SK-N-SH (cell line): ENCODE data around the gene MAP1LC3B. TPM values are rescaled to one million over a fixed set of nuclear protein-coding genes. Genes with fewer than 3 reads are reported as not detected.

Experiments
- CTCF ChIA-PET: fragments of 300-600, 350-600 bp; formaldehyde crosslinking; extraction: SDS; loops from one replicate; lab custom pipeline; 2021; lab: Yijun Ruan, JAX
- POLR2A ChIA-PET: fragments of 350-600 bp; sonication (Branson Sonifier 250); formaldehyde crosslinking; extraction: SDS; loops from one replicate; lab custom pipeline; 2020; ENCODE audit warnings: antibody characterized with exemption, inconsistent platforms; lab: Yijun Ruan, JAX
- DNase-seq: peaks from one replicate; pipeline ENCODE4 v3.0.0; 2012
- H2AFZ ChIP-seq: fragments of 200-600 bp; sonication (generic); 2 replicates; pipeline ENCODE4 v1.8.1; 2016; ENCODE audit warnings: antibody characterized with exemption, mild to moderate bottlenecking, low read depth
- H3F3A ChIP-seq: fragments of 200-600 bp; sonication (generic); replicated peaks from 2 replicates; pipeline ENCODE3; 2016; ENCODE audit warnings: antibody characterized with exemption, mild to moderate bottlenecking; ENCODE audit not compliant: insufficient read depth
- H3K27ac ChIP-seq, 2 experiments: fragments of 200-500 bp in 1 of 2; fragments of 200-600 bp in 1 of 2; sonication (Bioruptor generic) in 1 of 2; sonication (generic), shearing (Covaris generic) in 1 of 2; 2 replicates each; pipeline versions ENCODE4 v1.5.1 to v1.6.1; 2014 to 2016; ENCODE audit warnings: low read depth in 2 of 2, inconsistent platforms in 1 of 2, low read length in 1 of 2, mild to moderate bottlenecking in 1 of 2, mixed read lengths in 1 of 2
- H3K27me3 ChIP-seq: fragments of 200-600 bp; sonication (generic), shearing (Covaris generic); 2 replicates; pipeline ENCODE4 v1.6.1; 2016; ENCODE audit warnings: mixed run types; ENCODE audit not compliant: insufficient read depth
- H3K36me3 ChIP-seq, 2 experiments: fragments of 200-500 bp in 1 of 2; fragments of 200-600 bp in 1 of 2; sonication (Bioruptor generic) in 1 of 2; sonication (generic) in 1 of 2; replicated peaks in 1 of 2; 2 replicates each; pipeline versions ENCODE3 to v1.5.1; 2014 to 2016; ENCODE audit warnings: low read length in 1 of 2, mild to moderate bottlenecking in 1 of 2; ENCODE audit not compliant: insufficient read depth in 2 of 2, control insufficient read depth in 1 of 2
- H3K4me1 ChIP-seq, 2 experiments: fragments of 200-500 bp in 1 of 2; fragments of 200-600 bp in 1 of 2; sonication (Bioruptor generic) in 1 of 2; sonication (generic), shearing (Covaris generic) in 1 of 2; 2 replicates each; pipeline versions ENCODE4 v1.5.1 to v1.6.1; 2014 to 2016; ENCODE audit warnings: low read depth in 1 of 2, low read length in 1 of 2, mixed run types in 1 of 2; ENCODE audit not compliant: insufficient read depth in 2 of 2, control insufficient read depth in 1 of 2
- H3K4me2 ChIP-seq: fragments of 200-600 bp; sonication (generic), shearing (Covaris generic); 2 replicates; pipeline ENCODE4 v1.6.1; 2017; ENCODE audit warnings: mixed run types
- H3K4me3 ChIP-seq, 2 experiments: fragments of 200-500 bp in 1 of 2; fragments of 200-600 bp in 1 of 2; sonication (Bioruptor generic) in 1 of 2; sonication (generic), shearing (Covaris generic) in 1 of 2; 2 replicates each; pipeline versions ENCODE4 v1.5.1 to v1.8.1; 2014 to 2016; ENCODE audit warnings: low read depth in 2 of 2, inconsistent platforms in 1 of 2, low read length in 1 of 2, mild to moderate bottlenecking in 1 of 2, mixed read lengths in 1 of 2, moderate library complexity in 1 of 2
- H3K79me2 ChIP-seq: fragments of 200-600 bp; sonication (generic); 2 replicates; pipeline ENCODE4 v1.8.1; 2017; ENCODE audit warnings: mild to moderate bottlenecking; ENCODE audit not compliant: insufficient read depth
- H3K9ac ChIP-seq: fragments of 200-600 bp; sonication (generic); 2 replicates; pipeline ENCODE4 v1.6.1; 2017; ENCODE audit warnings: mixed run types
- H3K9me2 ChIP-seq: fragments of 200-600 bp; sonication (generic); 2 replicates; pipeline ENCODE4 v1.6.1; 2017; ENCODE audit warnings: mixed run types
- H3K9me3 ChIP-seq: fragments of 200-600 bp; sonication (generic); 2 replicates; pipeline ENCODE4 v1.6.1; 2017; ENCODE audit warnings: mixed run types, mild to moderate bottlenecking, moderate library complexity
- H4K20me1 ChIP-seq: fragments of 200-600 bp; sonication (generic); 2 replicates; pipeline ENCODE4 v1.6.1; 2017; ENCODE audit warnings: mild to moderate bottlenecking, mixed run types; ENCODE audit not compliant: insufficient read depth
- CHD2 ChIP-seq: fragments of 150-350 bp; IDR thresholded peaks from 2 replicates; pipeline ENCODE4 v1.6.1; 2018; ENCODE audit warnings: low read length; ENCODE audit not compliant: partially characterized antibody
- FOSL2 ChIP-seq: IDR thresholded peaks from 2 replicates; pipeline ENCODE4 v1.4.0; 2012; ENCODE audit warnings: low read depth, mild to moderate bottlenecking, moderate library complexity, borderline replicate concordance
- FOXM1 ChIP-seq: IDR thresholded peaks from 2 replicates; pipeline ENCODE4 v1.4.0; 2012; ENCODE audit warnings: low read depth, mild to moderate bottlenecking
- GATA2 ChIP-seq: sonication (generic); formaldehyde crosslinking; IDR thresholded peaks from 2 replicates; pipeline ENCODE4 v1.5.0; 2020; ENCODE audit warnings: mild to moderate bottlenecking, missing genetic modification reagents
- NFIC ChIP-seq: IDR thresholded peaks from 2 replicates; pipeline ENCODE4 v1.4.0; 2012; ENCODE audit warnings: borderline replicate concordance
- NRF1 ChIP-seq: IDR thresholded peaks from 2 replicates; pipeline ENCODE4 v1.6.1; 2012; ENCODE audit warnings: low read depth, mild to moderate bottlenecking, low read length
- POLR2AphosphoS5 ChIP-seq: IDR thresholded peaks from 2 replicates; pipeline ENCODE4 v1.6.1; 2012; ENCODE audit warnings: low read depth, low read length
- RAD21 ChIP-seq: IDR thresholded peaks from 2 replicates; pipeline ENCODE4 v1.6.1; 2012; ENCODE audit warnings: mild to moderate bottlenecking, low read length
- TCF12 ChIP-seq: IDR thresholded peaks from 2 replicates; pipeline ENCODE4 v1.4.0; 2012
- YY1 ChIP-seq: IDR thresholded peaks from 2 replicates; pipeline ENCODE4 v1.4.0; 2012; ENCODE audit warnings: low read depth, mild to moderate bottlenecking
- WGBS: methylation state at CpG from one replicate; pipeline ENCODE4 v1.1.6; 2017; ENCODE audit warnings: low lambda C conversion rate; 5-methylcytosine and 5-hydroxymethylcytosine counted together
- polyA plus RNA-seq, 3 experiments: library from polyadenylated mRNA; depleted of rRNA; stranded (reverse); fragments of >200 nt; gene quantifications; 2 replicates each; pipeline ENCODE4 v1.2.3, GENCODE V29; 2012
- TF ChIP-seq, protein P1 (sequence below): IDR thresholded peaks from 2 replicates; pipeline ENCODE4 v1.4.0; 2012; ENCODE audit warnings: low read depth, borderline replicate concordance
- TF ChIP-seq, protein P2 (sequence below): IDR thresholded peaks from 2 replicates; pipeline ENCODE4 v1.6.1; 2012; ENCODE audit warnings: mild to moderate bottlenecking, low read depth, low read length, moderate library complexity
- TF ChIP-seq, protein P3 (sequence below): fragments of 200-600 bp; sonication (generic); IDR thresholded peaks from 2 replicates; pipeline ENCODE4 v1.6.1; 2017; ENCODE audit warnings: antibody characterized with exemption, mild to moderate bottlenecking, moderate library complexity
- TF ChIP-seq, protein P4 (sequence below): fragments of 150-350 bp; IDR thresholded peaks from 2 replicates; pipeline ENCODE4 v1.6.1; 2017; ENCODE audit warnings: antibody characterized with exemption, low read length, low read depth, borderline replicate concordance
- TF ChIP-seq, protein P5 (sequence below): fragments of 150-350 bp; IDR thresholded peaks from 2 replicates; pipeline ENCODE4 v1.6.1; 2016; ENCODE audit warnings: mild to moderate bottlenecking, low read depth, low read length

The MAP1LC3B gene
- polyA plus RNA-seq, 1 of the 3 experiments (the other 2 are of a cell fraction): 33.7 TPM

DNA sequence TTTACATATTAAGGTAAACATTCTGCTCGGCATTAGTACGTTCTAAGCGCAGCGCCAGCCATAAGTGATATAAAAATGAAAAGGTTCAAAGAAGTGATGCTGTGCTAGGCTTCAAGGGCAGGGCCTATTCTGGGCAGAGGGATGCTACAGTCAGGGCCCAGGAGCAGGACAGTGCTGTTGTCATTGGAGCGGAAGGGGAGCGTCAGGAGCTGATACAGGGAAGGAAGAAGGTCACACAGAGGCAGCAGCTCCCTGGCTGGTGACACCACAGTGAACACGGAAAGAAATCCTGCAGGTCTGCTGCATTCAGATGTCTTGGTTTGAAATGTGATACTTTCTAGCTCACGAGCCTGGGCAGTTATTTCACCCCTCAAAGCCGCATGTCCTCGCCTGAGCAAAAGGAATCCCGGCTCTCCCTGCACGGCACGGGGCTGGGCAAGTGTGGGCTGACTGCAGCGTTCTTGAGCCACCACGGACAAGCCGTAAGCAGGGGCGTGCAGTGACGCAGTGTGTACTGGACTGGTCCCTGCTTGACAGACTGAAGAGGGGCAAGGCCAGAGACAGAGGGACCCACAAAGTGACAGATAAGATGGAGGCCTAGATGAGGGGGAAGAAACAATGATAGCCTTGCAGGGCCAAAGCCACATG is 59.6 kb downstream of the MAP1LC3B start:
- Histone ChIP-seq H3K4me3 (no peak overlapping the region), H3K79me2 (peaks cover 60% of the 10 kb centered on the region), H4K20me1 (no peaks in the 10 kb centered on the region), H3K4me2 (no peak overlapping the region), H3K4me1 (peaks cover 1 to 2% of the 10 kb centered on the region in 2 experiments; a peak in 3 of 4 replicates), H3K9me2 (no peaks in the 10 kb centered on the region), H3K9me3 (no peaks in the 10 kb centered on the region), H3K36me3 (peaks cover 20 to 22% of the 10 kb centered on the region in 2 experiments), H3K27me3 (no peaks in the 10 kb centered on the region), H3K27ac (no peak overlapping the region), H2AFZ (no peak overlapping the region), H3F3A (peaks cover 6% of the 10 kb centered on the region), H3K9ac (no peak overlapping the region)
- 97% methylated on average over 16 of the region's 18 CpGs for WGBS
- DNase-seq: no peak
- ChIA-PET CTCF (interaction anchor here (1.4 to 2.0 kb wide), 3 partner anchors 10 to 35 kb away, joined by 4 to 11 read pairs (median 4); no protein-coding TSS in a partner anchor), POLR2A (no interaction called here)
- TF ChIP-seq FOXM1 (no peak), POLR2AphosphoS5 (no peak), GATA2 (no peak), NFIC (no peak), CHD2 (no peak), NRF1 (no peak), FOSL2 (no peak), RAD21 (no peak), YY1 (no peak), TCF12 (no peak)
- TF ChIP-seq, protein P1, sequence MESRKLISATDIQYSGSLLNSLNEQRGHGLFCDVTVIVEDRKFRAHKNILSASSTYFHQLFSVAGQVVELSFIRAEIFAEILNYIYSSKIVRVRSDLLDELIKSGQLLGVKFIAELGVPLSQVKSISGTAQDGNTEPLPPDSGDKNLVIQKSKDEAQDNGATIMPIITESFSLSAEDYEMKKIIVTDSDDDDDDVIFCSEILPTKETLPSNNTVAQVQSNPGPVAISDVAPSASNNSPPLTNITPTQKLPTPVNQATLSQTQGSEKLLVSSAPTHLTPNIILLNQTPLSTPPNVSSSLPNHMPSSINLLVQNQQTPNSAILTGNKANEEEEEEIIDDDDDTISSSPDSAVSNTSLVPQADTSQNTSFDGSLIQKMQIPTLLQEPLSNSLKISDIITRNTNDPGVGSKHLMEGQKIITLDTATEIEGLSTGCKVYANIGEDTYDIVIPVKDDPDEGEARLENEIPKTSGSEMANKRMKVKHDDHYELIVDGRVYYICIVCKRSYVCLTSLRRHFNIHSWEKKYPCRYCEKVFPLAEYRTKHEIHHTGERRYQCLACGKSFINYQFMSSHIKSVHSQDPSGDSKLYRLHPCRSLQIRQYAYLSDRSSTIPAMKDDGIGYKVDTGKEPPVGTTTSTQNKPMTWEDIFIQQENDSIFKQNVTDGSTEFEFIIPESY: no peak
- TF ChIP-seq, protein P2, sequence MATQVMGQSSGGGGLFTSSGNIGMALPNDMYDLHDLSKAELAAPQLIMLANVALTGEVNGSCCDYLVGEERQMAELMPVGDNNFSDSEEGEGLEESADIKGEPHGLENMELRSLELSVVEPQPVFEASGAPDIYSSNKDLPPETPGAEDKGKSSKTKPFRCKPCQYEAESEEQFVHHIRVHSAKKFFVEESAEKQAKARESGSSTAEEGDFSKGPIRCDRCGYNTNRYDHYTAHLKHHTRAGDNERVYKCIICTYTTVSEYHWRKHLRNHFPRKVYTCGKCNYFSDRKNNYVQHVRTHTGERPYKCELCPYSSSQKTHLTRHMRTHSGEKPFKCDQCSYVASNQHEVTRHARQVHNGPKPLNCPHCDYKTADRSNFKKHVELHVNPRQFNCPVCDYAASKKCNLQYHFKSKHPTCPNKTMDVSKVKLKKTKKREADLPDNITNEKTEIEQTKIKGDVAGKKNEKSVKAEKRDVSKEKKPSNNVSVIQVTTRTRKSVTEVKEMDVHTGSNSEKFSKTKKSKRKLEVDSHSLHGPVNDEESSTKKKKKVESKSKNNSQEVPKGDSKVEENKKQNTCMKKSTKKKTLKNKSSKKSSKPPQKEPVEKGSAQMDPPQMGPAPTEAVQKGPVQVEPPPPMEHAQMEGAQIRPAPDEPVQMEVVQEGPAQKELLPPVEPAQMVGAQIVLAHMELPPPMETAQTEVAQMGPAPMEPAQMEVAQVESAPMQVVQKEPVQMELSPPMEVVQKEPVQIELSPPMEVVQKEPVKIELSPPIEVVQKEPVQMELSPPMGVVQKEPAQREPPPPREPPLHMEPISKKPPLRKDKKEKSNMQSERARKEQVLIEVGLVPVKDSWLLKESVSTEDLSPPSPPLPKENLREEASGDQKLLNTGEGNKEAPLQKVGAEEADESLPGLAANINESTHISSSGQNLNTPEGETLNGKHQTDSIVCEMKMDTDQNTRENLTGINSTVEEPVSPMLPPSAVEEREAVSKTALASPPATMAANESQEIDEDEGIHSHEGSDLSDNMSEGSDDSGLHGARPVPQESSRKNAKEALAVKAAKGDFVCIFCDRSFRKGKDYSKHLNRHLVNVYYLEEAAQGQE: no peak
- TF ChIP-seq, protein P3, sequence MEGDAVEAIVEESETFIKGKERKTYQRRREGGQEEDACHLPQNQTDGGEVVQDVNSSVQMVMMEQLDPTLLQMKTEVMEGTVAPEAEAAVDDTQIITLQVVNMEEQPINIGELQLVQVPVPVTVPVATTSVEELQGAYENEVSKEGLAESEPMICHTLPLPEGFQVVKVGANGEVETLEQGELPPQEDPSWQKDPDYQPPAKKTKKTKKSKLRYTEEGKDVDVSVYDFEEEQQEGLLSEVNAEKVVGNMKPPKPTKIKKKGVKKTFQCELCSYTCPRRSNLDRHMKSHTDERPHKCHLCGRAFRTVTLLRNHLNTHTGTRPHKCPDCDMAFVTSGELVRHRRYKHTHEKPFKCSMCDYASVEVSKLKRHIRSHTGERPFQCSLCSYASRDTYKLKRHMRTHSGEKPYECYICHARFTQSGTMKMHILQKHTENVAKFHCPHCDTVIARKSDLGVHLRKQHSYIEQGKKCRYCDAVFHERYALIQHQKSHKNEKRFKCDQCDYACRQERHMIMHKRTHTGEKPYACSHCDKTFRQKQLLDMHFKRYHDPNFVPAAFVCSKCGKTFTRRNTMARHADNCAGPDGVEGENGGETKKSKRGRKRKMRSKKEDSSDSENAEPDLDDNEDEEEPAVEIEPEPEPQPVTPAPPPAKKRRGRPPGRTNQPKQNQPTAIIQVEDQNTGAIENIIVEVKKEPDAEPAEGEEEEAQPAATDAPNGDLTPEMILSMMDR: no peak
- TF ChIP-seq, protein P4, sequence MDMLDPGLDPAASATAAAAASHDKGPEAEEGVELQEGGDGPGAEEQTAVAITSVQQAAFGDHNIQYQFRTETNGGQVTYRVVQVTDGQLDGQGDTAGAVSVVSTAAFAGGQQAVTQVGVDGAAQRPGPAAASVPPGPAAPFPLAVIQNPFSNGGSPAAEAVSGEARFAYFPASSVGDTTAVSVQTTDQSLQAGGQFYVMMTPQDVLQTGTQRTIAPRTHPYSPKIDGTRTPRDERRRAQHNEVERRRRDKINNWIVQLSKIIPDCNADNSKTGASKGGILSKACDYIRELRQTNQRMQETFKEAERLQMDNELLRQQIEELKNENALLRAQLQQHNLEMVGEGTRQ: no peak
- TF ChIP-seq, protein P5, sequence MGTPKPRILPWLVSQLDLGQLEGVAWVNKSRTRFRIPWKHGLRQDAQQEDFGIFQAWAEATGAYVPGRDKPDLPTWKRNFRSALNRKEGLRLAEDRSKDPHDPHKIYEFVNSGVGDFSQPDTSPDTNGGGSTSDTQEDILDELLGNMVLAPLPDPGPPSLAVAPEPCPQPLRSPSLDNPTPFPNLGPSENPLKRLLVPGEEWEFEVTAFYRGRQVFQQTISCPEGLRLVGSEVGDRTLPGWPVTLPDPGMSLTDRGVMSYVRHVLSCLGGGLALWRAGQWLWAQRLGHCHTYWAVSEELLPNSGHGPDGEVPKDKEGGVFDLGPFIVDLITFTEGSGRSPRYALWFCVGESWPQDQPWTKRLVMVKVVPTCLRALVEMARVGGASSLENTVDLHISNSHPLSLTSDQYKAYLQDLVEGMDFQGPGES: no peak
